Middle frontal gyrus (tissue), 1 donor: ENCODE data around the gene PATL1.

Source experiments
- DNase-seq: peaks from one replicate; pipeline ENCODE4 v3.0.0-alpha.2; 2015; ENCODE audit warnings: low spot score; ENCODE audit errors: extremely low spot score

Gene PATL1

GRCh38 chr11:59615120-59615636 is 53.7 kb downstream of the PATL1 start:
- DNase-seq, result no peak

- no peak for DNase-seq
Measured at GRCh38 chr11:59614277-59615119, 54.3 kb downstream of the PATL1 start.

GRCh38 chr11:59611570-59612565 is 57.0 kb downstream of the PATL1 start:
- DNase-seq, result no peak

DNA sequence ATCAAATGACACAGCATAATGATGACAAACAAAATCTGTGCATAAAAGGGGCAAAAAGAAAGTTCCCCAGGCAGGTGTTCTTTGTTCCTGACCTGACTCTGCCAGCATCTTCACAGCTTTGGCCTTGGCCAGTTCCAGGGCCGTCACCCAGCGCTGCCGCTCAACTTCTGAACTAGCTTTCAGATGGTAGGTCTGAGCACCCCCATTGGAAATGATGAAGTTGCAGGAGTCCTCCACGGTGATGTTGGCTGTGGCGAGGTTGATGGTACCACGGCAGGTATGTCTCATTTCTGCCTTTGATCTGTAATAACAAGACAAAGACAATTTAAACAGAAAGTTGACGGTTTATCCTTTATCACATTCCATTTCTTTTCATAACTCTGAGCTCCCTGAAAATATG is 58.5 kb downstream of the PATL1 start:
- DNase-seq, result no peak

- no peak for DNase-seq
Measured at GRCh38 chr11:59607703-59608454, 61.0 kb downstream of the PATL1 start.

GRCh38 chr11:59602432-59602831 is 66.4 kb downstream of the PATL1 start:
- DNase-seq, result no peak

- no peak for DNase-seq
Measured at GRCh38 chr11:59601788-59602187, 67.0 kb downstream of the PATL1 start.

DNA sequence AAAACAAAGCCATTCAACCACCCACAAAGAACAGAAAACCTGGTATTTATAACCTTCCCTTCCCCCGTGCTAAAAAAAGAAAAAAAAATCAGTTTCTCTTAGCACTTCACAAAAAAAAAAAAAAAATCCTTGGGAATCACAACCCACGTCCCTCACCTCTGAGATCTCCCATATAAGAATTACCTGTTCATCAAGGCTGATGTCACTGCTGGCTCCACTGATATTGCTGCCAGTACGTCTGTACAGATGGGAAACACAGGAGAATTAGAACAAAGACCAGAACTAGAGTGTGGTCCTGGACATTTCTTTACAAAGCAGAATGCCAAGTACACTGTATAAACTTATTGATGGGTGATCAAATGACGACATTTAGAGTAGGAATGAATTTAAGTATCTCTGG is 68.2 kb downstream of the PATL1 start:
- no peak for DNase-seq

DNA sequence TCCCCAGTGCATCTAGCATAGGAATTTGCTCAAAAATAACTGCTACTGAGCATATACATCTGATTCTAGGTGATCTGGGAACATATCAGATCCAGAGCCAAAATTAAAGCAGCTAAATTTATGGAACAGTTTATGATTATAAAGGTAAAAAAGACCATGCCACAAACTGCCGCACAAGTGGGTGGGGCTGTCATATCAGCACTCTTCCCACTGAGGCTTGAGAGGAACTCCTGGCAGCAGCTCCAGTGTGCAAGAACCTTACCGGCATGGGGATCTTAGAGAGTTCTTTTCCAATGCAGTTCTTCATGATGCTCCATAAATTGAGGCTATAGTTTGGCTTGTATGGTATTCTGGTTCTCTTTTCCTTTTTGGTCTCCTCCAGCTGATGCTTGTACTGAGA is 68.6 kb downstream of the PATL1 start:
- no peak for DNase-seq

- no peak for DNase-seq
Measured at GRCh38 chr11:59598961-59599360, 69.9 kb downstream of the PATL1 start.
